ENCODE results near the gene NHERF2. TPM values are rescaled to one million over a fixed set of nuclear protein-coding genes. Genes with fewer than 3 reads are reported as not detected.

NHERF2 gene
- 106 TPM for total RNA-seq

DNA sequence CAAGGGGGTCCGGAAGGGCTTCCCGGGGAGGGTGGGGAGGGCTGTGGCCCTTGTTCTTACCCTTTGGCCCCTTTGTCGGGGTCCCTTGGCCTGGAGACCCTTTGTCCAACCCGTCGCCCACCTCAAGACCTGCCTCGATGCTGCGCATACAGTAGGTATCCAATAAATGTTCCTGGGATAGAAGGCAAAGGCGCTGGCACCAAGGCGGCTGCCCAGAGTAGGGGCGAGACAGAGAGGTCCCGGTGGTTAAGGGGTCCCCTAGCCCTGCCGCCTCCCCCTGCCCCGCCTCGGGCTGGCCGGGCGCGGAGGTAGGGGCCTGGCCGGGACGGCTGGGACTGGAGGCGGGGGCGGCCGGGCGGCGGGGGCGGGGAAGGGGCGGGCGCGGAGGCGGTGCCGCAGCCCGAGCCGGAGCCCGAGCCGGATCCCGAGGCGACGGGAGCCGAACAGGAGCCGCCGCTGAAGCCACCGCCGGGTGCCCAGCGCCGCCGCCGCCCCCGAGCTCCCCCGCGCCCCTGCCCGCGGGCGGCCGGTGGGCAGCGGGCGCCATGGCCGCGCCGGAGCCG, at the start of gene NHERF2:
Gene NHERF2, plus strand, starts transcription at position 442 of the 563 bp plus-strand sequence. Its CDS starts 104 bp downstream, at position 546.
- DNase-seq (ENCODE audit: low spot score) = no peak

DNA sequence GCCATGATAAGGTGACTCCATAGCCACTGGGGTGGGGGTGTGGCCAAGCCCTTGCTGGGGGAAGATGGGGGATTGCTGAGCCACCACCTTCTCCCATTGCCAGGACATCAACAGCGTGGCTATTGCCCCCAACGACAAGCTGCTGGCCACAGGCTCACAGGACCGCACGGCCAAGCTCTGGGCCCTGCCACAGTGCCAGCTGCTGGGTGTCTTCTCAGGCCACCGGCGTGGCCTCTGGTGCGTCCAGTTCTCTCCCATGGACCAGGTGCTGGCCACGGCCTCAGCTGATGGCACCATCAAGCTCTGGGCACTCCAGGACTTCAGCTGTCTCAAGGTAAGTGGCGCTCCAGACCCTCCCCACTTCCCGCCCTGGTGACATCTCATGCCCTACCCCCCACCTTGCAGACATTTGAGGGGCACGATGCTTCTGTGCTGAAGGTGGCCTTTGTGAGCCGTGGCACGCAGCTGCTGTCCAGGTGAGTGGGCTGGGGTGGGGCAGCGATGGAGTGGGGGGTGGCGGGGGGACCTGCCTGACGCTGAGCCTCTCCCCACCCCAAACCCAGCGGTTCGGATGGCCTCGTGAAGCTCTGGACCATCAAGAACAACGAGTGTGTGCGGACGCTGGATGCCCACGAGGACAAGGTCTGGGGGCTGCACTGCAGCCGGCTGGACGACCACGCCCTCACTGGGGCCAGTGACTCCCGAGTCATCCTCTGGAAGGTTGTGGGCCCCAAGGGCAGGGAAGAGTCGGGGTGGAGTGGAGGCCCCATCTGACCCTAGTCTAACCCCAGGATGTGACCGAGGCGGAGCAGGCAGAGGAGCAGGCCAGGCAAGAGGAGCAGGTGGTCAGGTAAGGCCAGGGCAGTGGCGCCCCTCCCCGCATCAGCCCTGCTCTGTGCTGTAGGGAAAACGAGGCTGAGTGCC, 49.5 kb upstream of the NHERF2 start:
- DNase-seq (ENCODE audit: low spot score) = no peak

DNA sequence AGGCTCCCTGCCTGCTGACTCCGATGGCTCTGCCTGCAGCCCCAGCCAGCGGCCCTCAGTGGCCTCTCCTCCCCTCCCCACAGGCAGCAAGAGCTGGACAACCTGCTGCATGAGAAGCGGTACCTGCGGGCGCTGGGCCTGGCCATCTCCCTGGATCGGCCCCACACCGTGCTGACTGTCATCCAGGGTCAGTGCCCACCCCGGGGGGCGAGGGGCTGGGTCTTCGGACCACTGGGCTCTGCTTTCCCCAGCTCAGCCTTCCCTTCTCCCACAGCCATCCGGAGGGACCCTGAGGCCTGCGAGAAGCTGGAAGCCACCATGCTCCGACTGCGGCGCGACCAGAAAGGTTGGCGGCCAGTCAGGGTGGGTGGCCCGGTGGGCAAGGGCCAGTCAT, 48.8 kb upstream of the NHERF2 start:
- DNase-seq (ENCODE audit: low spot score) = no peak

DNA sequence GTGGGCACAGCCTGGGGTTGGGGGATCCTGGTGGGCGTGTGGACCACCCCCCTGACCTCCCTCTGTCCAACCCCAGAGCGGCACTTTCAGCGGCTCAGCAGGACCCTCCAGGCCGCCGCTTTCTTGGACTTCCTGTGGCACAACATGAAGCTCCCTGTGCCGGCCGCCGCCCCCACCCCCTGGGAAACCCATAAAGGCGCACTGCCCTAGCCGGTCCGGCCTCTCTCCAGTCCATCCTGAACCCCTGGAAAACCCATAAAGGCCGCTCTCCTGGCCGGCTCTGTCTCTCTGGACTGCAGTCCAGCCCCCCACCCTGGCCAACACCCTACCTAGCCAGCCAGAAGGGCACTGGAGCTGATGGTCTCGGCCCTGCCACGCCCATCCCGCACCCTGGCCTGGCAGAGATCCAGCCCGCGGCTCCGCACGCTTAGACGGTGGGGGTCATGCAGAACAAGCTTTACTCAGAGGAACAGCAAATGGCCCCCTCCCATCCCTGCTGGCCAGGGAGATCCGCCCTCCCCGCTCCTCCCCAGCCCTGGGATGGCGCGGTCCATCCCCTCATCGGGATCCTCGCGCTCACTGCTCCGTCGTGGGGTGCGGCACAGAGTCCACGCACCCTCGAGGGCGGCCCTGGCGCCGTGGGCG, 48.1 kb upstream of the NHERF2 start:
- no peak for DNase-seq (ENCODE audit: low spot score)

DNA sequence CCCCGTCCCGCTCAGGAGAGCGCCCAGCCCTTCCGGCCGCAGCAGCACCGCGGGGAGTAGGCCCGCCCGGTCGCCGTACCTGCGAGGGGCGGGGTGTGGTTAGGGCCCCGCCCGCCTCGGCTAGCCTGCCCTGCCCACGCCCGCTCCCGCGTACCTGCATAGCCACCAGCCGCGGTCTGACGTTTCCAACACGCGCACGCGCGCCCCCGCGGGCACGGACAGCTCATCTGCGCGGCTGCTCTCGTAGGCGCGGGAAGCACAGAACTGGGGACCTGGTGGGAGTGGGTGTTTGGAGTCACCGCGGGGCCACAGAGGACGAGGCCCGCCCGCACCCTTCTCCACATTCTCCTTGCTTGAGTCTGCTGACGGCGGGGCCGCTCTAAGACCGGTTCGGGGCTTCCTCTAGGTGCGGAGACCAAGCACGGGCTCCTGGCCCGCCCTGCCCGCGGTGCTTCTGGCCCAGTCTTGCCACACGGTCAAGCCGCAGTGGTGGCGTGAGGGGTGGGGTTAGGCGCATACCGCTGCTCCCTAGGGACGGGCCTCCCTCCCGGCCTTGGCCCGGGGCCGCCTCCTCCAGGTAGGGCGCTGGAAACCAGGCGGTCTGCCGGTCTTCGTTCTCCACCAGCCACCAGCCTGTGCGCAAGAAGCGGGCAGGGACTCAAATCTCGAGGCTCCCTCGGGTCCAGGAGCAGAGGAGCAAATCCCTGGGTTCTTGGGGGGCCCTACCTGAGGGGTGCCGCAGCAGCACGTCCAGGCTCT, 47.3 kb upstream of the NHERF2 start:
- DNase-seq (ENCODE audit: low spot score) = peak; percentile 80

DNA sequence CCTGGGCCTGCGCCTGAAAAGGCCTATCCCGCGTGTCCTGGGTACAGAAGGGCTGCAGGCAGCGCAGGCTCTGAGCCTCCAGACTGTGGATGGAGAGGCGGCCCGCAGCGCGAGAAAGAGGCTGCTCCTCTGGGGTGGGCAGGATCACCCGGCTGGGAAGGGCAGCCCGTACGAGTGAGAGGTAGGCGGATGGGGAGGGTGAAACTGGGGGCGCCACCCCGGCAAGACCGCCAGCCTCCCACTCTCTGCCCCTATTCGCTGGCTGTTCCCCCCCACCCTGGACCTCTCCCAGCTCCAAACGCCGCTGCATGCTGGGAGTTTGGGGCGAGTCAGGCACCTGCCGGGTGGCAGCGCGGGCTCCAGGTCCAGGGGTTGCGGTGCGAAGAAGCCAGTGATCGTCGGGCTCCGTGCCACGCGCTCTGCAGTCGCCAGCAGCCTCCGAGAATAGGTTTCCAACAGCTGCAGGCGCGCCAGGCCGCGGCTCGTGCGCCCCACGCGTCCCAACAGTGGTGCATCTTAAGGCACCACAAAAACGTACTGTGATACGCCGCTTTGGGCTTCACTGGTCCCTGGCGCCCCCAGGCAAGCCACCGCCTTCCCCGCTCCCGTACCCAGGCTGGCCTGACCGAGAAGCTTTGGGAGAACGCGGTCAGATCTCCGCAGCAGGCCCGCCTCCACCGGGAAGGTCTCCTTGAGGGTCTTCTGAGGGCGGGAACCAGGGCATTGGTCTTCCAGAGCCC, 46.5 kb upstream of the NHERF2 start:
- DNase-seq (ENCODE audit: low spot score) = no peak

DNA sequence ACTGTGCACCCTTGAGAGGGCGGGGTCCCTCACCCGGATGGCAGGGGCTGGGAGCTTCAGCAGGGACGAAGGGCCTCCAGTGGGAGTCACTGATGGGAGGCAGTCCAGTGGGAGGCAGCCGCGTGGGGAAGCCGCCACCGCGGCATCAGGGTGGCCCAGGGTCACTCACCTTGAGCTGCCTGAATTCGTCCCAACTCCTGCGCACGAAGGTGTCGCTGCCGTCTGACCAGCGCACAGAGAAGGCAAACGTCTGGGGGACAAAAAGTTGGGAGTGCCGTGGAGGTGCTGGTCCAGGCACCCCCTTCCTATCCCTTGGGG, 46.0 kb upstream of the NHERF2 start:
- DNase-seq (ENCODE audit: low spot score) = no peak

DNA sequence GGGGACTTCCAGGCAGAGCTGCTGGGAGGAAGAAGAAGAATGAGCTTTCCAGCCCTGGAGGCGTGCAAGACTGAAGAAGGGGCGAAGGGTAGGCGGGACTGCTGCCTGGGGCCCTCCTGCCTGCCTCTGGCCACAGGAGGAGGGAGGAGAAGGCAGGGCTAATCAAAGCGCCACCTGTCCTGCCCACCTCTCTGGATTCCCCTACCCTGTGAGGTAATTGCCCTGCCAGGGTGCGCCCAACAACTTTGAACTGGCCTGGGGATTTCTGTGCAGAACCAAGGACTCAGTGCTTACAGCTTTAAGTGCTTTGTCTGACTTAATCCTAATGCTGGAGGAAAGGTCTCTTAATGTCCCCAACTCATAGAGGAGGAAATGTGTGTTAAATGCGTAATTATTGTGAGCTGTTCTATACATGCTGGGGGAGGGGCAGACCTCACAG, 45.3 kb upstream of the NHERF2 start, which contains the start of gene NOXO1:
Gene NOXO1, minus strand, starts transcription at position 72 of the 439 bp plus-strand sequence. CDS start 290 bp downstream, outside the sequence.
- DNase-seq (ENCODE audit: low spot score) = no peak

DNA sequence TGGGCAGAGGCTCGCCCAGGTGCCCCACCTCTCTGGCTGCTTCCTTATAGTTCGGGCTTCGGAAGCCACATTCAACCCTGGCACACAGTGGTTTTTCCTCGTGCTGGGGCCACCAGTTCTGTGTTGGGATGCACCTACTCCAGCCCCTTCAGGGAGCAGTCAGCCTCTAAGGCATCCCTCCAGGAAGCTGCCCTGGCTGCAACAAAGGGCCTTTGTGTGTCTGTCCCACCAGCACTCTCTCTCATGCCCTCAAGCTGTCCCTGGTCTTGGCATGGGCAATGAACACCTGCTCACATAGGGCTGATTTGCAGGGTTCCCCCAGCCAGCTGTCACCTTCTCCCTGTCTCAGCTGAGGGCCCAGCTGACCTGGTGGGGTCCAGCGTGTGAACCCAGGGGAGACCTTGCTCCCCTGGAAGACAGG, 44.7 kb upstream of the NHERF2 start:
- no peak for DNase-seq (ENCODE audit: low spot score)

DNA sequence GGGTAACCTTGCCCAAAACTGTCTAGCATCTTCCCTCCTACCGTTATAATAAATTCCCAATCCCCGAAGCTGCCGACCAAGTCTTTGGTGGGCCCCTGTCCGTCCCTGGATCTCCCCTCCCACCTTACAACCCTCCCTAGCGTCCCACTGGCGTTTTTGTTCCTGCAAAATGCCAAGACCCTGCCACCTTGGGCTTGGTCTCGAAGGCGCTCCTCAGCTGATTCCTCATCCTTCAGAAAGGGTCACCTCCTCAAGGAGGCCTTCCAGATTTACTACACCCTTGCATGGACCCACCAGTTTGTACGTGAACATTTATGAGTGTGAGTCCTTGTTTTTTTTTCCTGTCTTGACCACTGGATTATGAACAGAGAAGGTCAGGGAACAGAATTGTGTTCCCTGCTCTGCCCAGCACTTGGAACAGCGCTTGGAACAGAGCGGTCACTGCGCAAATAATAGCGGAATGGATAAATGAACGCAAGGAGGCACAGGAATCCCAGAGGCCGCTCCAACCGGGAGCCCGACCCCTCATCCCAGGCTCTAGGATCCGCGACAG, 43.6 kb upstream of the NHERF2 start:
- no peak for DNase-seq (ENCODE audit: low spot score)

DNA sequence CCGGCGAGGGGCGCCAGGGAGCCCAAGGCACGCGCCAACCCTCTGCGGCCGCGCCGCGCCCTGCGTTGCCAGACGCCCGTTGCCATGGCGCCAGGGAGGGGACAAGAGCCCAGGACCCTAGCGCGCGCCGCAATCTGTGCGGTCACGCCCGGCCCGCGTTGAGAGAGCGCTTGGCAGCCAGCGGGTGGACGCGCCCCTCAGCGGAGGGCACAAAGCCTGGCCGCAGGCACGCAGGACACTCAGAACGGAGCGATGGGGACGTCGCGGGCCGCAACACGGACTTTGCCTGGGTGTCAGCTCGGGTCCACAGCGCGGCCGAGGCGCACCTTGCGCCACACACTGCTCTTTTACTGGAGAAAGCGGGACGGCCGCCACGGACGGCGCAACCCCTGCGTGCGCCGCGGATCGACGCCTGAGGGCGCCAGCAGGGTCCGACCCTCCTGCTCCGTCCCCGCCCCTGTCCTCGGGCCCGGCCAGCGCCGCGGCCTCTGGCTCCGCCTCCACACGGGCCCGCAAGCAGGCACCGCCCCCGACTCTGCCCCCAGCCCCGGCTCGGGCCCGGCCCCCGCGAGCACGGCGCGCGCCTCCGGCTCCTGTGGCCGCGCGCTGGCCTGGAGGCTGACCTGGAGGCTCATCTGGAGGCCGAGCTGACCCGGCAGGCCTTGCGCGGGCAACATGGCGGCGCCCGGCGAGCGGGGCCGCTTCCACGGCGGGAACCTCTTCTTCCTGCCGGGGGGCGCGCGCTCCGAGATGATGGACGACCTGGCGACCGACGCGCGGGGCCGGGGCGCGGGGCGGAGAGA, 43.0 kb upstream of the NHERF2 start, which contains the start of gene GFER:
Gene GFER, plus strand, starts transcription at position 650 of the 803 bp plus-strand sequence. Its CDS starts 26 bp downstream, at position 676.
- DNase-seq (ENCODE audit: low spot score) = peak; percentile 85

DNA sequence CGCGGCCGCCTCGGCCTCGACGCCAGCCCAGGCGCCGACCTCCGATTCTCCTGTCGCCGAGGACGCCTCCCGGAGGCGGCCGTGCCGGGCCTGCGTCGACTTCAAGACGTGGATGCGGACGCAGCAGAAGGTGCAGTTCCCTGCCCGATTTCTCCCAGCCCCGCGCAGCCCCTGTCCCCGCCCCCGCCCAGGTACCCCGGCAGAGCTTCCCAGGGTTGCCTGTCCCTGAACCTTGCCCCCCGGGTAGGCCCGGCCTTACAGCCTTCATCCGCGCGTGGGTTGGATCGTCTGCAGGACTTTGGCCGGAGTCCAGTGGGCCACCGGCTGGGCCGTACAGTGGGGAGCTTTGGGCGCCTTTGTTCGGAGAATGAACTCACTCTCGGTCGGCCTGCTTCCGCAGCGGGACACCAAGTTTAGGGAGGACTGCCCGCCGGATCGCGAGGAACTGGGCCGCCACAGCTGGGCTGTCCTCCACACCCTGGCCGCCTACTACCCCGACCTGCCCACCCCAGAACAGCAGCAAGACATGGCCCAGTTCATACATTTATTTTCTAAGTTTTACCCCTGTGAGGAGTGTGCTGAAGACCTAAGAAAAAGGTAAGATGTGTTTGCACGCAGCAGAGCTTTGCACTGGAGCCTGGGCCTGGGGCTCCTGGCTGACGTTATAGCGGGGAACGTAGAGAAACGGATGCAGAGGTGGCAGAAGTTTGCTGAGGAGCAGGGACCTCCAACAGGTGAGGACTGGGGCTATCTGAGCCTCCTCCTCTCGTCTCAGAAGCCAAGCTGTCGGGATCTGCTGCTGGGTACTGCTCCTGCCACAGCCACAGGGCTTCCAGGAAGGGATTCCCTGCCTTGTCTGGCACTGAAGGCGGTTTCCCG, 42.1 kb upstream of the NHERF2 start:
- no peak for DNase-seq (ENCODE audit: low spot score)

DNA sequence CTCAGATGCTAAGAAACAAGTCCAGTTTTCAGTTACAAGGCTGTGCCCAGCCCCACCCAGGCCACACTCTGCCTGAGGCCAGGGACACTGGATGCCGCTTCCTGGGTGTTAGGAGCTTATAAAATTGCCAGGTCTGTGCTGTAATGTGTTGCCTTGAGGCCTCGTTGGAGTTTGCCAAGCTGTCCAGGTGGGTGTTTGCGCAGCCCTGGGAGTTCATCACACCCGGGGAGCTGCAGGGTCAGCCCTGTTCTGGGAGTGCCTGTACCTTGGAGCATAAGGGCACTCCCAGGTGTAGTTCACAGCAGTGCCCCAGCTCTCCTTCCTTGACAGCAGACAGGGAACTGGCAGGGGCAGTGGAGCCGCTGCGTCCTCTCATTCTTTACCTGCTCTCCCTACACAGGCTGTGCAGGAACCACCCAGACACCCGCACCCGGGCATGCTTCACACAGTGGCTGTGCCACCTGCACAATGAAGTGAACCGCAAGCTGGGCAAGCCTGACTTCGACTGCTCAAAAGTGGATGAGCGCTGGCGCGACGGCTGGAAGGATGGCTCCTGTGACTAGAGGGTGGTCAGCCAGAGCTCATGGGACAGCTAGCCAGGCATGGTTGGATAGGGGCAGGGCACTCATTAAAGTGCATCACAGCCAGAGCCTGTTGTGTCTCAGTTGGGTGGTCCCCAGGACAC, 41.1 kb upstream of the NHERF2 start:
- no peak for DNase-seq (ENCODE audit: low spot score)

DNA sequence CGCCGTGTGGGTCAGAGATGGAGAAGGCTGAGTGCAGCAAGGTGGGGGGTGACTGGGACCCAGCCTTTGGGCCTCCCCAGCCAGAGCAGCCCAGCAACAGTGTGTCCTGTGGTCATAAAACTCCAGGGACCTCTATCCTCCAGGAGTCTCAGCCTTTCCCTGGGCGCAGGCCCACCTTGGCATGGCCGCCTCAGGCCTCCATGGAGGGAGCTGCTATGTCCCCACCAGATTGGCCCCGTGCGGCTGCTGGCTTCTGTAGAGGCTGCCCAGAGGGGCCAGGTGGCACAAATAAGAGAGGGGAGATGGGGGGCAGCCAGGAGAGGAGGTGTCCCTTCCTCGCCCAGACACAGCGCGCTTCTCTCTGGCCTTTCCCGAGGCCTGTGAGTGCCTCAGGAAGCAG, 39.5 kb upstream of the NHERF2 start:
- no peak for DNase-seq (ENCODE audit: low spot score)

DNA sequence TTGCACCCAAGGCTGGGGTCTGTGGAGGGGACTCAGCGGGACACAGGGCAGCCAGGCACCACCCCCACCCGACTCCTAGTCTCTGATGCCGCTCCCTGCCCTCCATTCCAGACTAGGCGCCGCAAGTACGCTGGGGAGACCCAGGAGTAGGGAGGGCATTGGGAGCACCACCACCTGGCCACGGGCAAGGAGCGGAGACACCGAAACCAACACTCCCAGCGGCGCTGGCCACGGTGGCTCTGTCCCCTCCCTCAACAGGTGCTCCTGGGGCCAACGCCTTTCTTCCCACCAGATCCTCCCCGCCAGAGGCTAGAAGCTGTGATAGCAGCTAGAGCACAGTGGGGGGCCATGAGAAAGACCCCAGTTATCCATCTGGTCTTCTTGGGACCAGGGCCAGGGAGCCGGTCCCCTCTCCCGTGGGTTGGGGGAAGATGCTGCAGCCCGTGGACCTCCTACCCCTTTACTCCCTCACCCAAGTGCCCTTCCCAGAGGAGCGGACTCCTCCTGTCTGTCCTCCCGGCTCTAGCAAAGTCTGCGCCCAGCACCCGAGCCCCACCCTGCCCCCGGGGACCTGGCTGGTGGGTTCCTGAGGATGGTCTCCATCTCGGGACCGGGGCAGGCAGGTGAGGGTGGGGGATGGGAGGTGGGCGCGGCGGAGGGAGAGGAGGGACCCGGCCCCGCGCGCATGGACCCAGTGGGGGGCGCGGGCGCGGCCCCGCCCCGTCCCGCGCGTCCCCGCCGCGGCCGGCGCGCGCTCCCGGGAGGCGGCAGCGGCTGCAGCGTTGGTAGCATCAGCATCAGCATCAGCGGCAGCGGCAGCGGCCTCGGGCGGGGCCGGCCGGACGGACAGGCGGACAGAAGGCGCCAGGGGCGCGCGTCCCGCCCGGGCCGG, 37.2 kb upstream of the NHERF2 start, which contains the start of gene SYNGR3:
Gene SYNGR3, plus strand, starts transcription at position 762 of the 892 bp plus-strand sequence. CDS start 133 bp downstream, outside the sequence.
- no peak for DNase-seq (ENCODE audit: low spot score)

DNA sequence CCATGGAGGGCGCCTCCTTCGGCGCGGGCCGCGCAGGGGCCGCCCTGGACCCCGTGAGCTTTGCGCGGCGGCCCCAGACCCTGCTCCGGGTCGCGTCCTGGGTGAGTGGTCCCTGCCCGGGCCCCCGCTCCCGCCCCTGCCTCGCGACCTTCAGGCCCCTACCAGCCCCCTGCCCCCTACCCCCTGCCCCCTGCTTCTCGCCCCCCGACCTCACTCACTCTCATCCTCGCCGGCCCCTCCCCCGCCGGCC, 36.7 kb upstream of the NHERF2 start:
- DNase-seq (ENCODE audit: low spot score) = no peak

DNA sequence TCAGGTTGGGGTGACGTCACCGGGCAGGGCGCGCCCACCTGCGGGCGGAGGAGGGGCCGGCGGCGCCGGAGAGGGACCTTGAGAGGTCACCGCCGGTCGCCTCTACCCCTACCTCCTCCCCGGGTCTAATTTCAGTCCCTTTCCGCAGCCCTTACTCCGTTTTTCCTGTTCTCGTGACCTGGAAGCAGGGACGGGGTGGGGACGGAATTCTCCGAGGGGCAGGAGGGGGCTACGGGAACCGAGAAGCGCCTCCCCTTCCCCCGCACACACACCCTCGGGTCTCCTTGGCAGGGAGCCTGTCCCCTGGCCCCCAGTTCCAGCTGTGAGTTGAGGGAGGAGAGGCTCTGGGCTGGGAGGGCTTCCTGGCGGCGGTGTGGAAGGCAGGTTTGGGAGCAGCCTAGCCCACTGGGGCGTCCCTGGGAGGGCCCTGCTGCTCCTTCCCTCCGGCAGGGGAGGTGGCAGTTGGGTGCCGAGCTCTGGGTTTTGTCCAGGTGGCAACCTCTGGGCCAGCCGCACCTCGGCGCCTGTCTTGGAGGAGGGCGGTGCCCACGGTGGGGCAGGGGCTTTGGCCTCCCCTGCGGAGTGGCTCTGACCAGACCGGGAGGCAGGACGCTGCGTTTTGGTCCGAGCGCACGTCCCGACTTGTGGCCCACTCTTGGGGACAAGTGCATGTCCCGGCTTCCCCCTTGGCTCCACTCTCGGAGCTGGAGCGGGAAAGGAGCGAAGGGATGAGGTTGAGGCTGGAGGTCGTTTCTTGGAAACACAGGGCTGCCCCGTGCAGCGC, 36.2 kb upstream of the NHERF2 start:
- no peak for DNase-seq (ENCODE audit: low spot score)
